PC-3 (cell line): ENCODE measurements around the gene BCAN. TPM values are rescaled to one million over a fixed set of nuclear protein-coding genes. Genes with fewer than 3 reads are reported as not detected.
A peak's percentile ranks its signal among the peaks of the same experiment; 100 is the strongest.

Experiments used
- ATAC-seq: fragments of 200-7000 bp; cut with Tn5 transposase; 2 replicates; pipeline ENCODE4 v1.9.1; 2020; ENCODE audit warnings: mild to moderate bottlenecking, moderate library complexity
- BruUV-seq: library from RNA; stranded (reverse); fragments of 400-500 nt; replicated peaks from 2 replicates; lab custom pipeline; 2021; lab: Mats Ljungman, UMichigan
- CTCF ChIA-PET: fragments of 300-600 bp; sonication (Branson Sonifier 250); formaldehyde crosslinking; loops from one replicate; lab custom pipeline; 2022; ENCODE audit warnings: antibody characterized with exemption; lab: Charles Lee
- POLR2A ChIA-PET: fragments of 300-600 bp; sonication (Branson Sonifier 250); formaldehyde crosslinking; loops from one replicate; lab custom pipeline; 2022; ENCODE audit warnings: antibody characterized with exemption; ENCODE audit not compliant: unreplicated experiment; lab: Charles Lee
- DNase-seq: peaks from one replicate; pipeline ENCODE4 v3.0.0-alpha.2; 2015
- H2AFZ ChIP-seq: fragments of 300-600 bp; sonication (generic); 2 replicates; pipeline ENCODE4 v1.6.0; 2016; ENCODE audit warnings: antibody characterized with exemption, low read length
- H3F3A ChIP-seq: fragments of 300-600 bp; sonication (generic); one replicate; pipeline ENCODE4 v1.6.0; 2017; ENCODE audit warnings: antibody characterized with exemption, low read length, control low read depth, mild to moderate bottlenecking; ENCODE audit not compliant: unreplicated experiment
- H3K27ac ChIP-seq: fragments of 300-600 bp; sonication (generic); 2 replicates; pipeline ENCODE4 v1.5.1; 2016; ENCODE audit warnings: mild to moderate bottlenecking, low read length
- H3K27me3 ChIP-seq: fragments of 300-600 bp; sonication (generic); 2 replicates; pipeline ENCODE4 v1.6.1; 2016; ENCODE audit warnings: low read length, mixed read lengths
- H3K36me3 ChIP-seq: fragments of 300-600 bp; sonication (generic); 2 replicates; pipeline ENCODE4 v1.6.1; 2016; ENCODE audit warnings: low read depth, mixed run types, low read length, mixed read lengths
- H3K4me1 ChIP-seq: fragments of 300-600 bp; sonication (generic); 2 replicates; pipeline ENCODE4 v1.5.1; 2016; ENCODE audit warnings: low read length; ENCODE audit not compliant: insufficient read depth
- H3K4me2 ChIP-seq: fragments of 300-600 bp; sonication (generic); 2 replicates; pipeline ENCODE4 v1.6.0; 2016; ENCODE audit warnings: low read length
- H3K4me3 ChIP-seq: fragments of 300-600 bp; sonication (generic); 2 replicates; pipeline ENCODE4 v1.5.1; 2016; ENCODE audit warnings: mild to moderate bottlenecking, low read length, mixed read lengths
- H3K79me2 ChIP-seq: fragments of 300-600 bp; sonication (generic); 2 replicates; pipeline ENCODE4 v1.6.1; 2017; ENCODE audit warnings: low read length, mixed read lengths
- H3K9ac ChIP-seq: fragments of 300-600 bp; sonication (generic); 2 replicates; pipeline ENCODE4 v1.6.0; 2016; ENCODE audit warnings: mild to moderate bottlenecking, low read length
- H3K9me2 ChIP-seq: fragments of 300-600 bp; sonication (generic); replicated peaks from 2 replicates; pipeline ENCODE4 v1.6.1; 2016; ENCODE audit warnings: mixed run types, low read length, mixed read lengths
- H3K9me3 ChIP-seq: fragments of 300-600 bp; sonication (generic); 2 replicates; pipeline ENCODE4 v1.6.1; 2016; ENCODE audit warnings: low read length, mixed read lengths
- H4K20me1 ChIP-seq: fragments of 300-600 bp; sonication (generic); 2 replicates; pipeline ENCODE4 v1.6.1; 2016; ENCODE audit warnings: low read length, mixed read lengths
- EZH2 ChIP-seq: fragments of 300-600 bp; sonication (generic); IDR thresholded peaks from one replicate; pipeline ENCODE4 v1.6.1; 2017; ENCODE audit warnings: antibody characterized with exemption, mild to moderate bottlenecking, low read length; ENCODE audit not compliant: unreplicated experiment
- EZH2phosphoT487 ChIP-seq: fragments of 300-600 bp; sonication (generic); IDR thresholded peaks from 2 replicates; pipeline ENCODE4 v1.6.1; 2018; ENCODE audit warnings: mild to moderate bottlenecking, antibody characterized with exemption, low read length, borderline replicate concordance
- intact Hi-C: fragments of 100-400 bp; cut with micrococcal nuclease; formaldehyde crosslinking; loops from 2 replicates; pipeline ENCODE4 v1.9.0; 2023
- total RNA-seq: library from RNA; depleted of rRNA; stranded (reverse); fragments of >200 nt; gene quantifications from 2 replicates; pipeline ENCODE4 v1.2.3, GENCODE V29; 2014
- TF ChIP-seq, protein P1 (sequence below): fragments of 300-600 bp; sonication (generic); conservative IDR thresholded peaks from 2 replicates; pipeline ENCODE4 v1.5.1; 2017; ENCODE audit warnings: antibody characterized with exemption, low read depth, mild to moderate bottlenecking, low read length

BCAN gene
- total RNA-seq, 1 experiment from 2014 or later, result not detected

GRCh38 chr1:156625436-156626078 is 16.4 kb upstream of the BCAN start:
- H3K4me2 ChIP-seq, result peak overlapping the region; percentile 66
- no peak overlapping the region; the same call in 1 of the 2 replicates for H2AFZ ChIP-seq
- peak; percentile 68 for DNase-seq

DNA sequence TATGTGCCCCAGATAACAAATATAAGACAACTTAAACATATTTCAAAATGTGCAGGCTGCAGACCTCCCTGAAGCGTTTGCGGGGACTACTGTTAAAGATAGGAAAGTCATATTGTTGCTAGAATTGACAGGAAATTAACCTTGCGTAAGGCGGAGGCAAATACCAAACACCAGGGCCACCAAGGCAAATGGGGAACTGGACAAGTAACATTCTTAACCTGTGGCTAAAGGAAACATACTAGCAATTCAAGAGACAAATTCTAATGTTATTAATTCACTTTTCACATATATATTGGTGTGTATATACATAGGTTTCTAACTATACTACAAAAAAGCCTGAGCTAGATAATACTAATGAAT is 15.9 kb upstream of the BCAN start:
- no TSS peak for BruUV-seq
- no peaks in the 10 kb centered on the region for H3F3A ChIP-seq
- DNase-seq, result no peak
- H3K4me2 ChIP-seq, result no peak overlapping the region
- no peak overlapping the region for H3K27ac ChIP-seq
- POLR2A ChIA-PET, result no interaction called here
- H3K27me3 ChIP-seq, result peaks cover 24% of the 10 kb centered on the region
- H2AFZ ChIP-seq, result no peak overlapping the region
- ATAC-seq, result no peak
- no peaks in the 10 kb centered on the region for H3K36me3 ChIP-seq
- intact Hi-C loops, result no loop called here
- no peak for TF ChIP-seq EZH2phosphoT487
- TF ChIP-seq, protein P1, sequence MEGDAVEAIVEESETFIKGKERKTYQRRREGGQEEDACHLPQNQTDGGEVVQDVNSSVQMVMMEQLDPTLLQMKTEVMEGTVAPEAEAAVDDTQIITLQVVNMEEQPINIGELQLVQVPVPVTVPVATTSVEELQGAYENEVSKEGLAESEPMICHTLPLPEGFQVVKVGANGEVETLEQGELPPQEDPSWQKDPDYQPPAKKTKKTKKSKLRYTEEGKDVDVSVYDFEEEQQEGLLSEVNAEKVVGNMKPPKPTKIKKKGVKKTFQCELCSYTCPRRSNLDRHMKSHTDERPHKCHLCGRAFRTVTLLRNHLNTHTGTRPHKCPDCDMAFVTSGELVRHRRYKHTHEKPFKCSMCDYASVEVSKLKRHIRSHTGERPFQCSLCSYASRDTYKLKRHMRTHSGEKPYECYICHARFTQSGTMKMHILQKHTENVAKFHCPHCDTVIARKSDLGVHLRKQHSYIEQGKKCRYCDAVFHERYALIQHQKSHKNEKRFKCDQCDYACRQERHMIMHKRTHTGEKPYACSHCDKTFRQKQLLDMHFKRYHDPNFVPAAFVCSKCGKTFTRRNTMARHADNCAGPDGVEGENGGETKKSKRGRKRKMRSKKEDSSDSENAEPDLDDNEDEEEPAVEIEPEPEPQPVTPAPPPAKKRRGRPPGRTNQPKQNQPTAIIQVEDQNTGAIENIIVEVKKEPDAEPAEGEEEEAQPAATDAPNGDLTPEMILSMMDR, result no peak
- TF ChIP-seq EZH2, result no peak
- H3K9me3 ChIP-seq, result no peaks in the 10 kb centered on the region
- H3K9me2 ChIP-seq, result no peaks in the 10 kb centered on the region
- H3K79me2 ChIP-seq, result no peaks in the 10 kb centered on the region
- H3K4me3 ChIP-seq, result no peak overlapping the region
- CTCF ChIA-PET, result interaction anchor here (0.7 to 0.9 kb wide), 2 partner anchors 23 to 29 kb away, joined by 3 read pairs; no protein-coding TSS in a partner anchor
- 0 out of 2 replicates have a peak, but pooled peaks cover 6% of the 10 kb centered on the region for H3K4me1 ChIP-seq
- H3K9ac ChIP-seq, result no peak overlapping the region
- no peaks in the 10 kb centered on the region for H4K20me1 ChIP-seq

More at GRCh38 chr1:156625436-156626078, 16.4 kb upstream of the BCAN start:
- Histone ChIP-seq H3K27me3 (peaks cover 26% of the 10 kb centered on the region), H3F3A (no peaks in the 10 kb centered on the region), H3K79me2 (no peaks in the 10 kb centered on the region), H3K9ac (no peak overlapping the region), H3K27ac (no peak overlapping the region), H3K36me3 (no peaks in the 10 kb centered on the region), H3K9me2 (no peaks in the 10 kb centered on the region), H3K9me3 (no peaks in the 10 kb centered on the region), H3K4me1 (0 out of 2 replicates have a peak, but pooled peaks cover 6% of the 10 kb centered on the region), H4K20me1 (no peaks in the 10 kb centered on the region), H3K4me3 (peak overlapping the region; percentile 36; the same call in 1 of the 2 replicates)
- intact Hi-C loops, result no loop called here
- CTCF ChIA-PET, result interaction anchor here (0.7 kb wide), 1 partner anchor 30 kb away, joined by 3 read pairs; no protein-coding TSS in a partner anchor
- ATAC-seq, result peak; percentile 60
- POLR2A ChIA-PET, result no interaction called here
- TF ChIP-seq, protein P1, result peak; percentile 94
- TF ChIP-seq EZH2phosphoT487 (peak; percentile 52; the same call in 1 of the 2 replicates), EZH2 (peak; percentile 80)
- BruUV-seq, result no TSS peak
